ENCODE results near the gene SOX6.

SOX6 gene

GRCh38 chr11:16191868-16192240 lies 164.5 kb downstream of the SOX6 start:
- TF ChIP-seq CTCF (IDR thresholded peaks at IDR 0.05): no peak
- no peaks in the 10 kb centered on the region for H3K27me3 Mint-ChIP-seq (ENCODE audit: low read depth, poor library complexity)
- peak; percentile 45 for DNase-seq
- peak overlapping the region; percentile 64 for H3K4me3 Mint-ChIP-seq
- peak overlapping the region; percentile 93 for H3K27ac Mint-ChIP-seq
- no peaks in the 10 kb centered on the region for H3K9me3 Mint-ChIP-seq
- H3K4me1 Mint-ChIP-seq: peaks cover 53% of the 10 kb centered on the region
- no peaks in the 10 kb centered on the region for H3K36me3 Mint-ChIP-seq (ENCODE audit: low read depth)

GRCh38 chr11:16191212-16191867 lies 165.0 kb downstream of the SOX6 start:
- Mint-ChIP-seq H3K27me3 (ENCODE audit: low read depth, poor library complexity) (no peaks in the 10 kb centered on the region), H3K4me3 (peak overlapping the region; percentile 64), H3K4me1 (peaks cover 53% of the 10 kb centered on the region), H3K27ac (peak overlapping the region; percentile 93), H3K9me3 (no peaks in the 10 kb centered on the region), H3K36me3 (ENCODE audit: low read depth) (no peaks in the 10 kb centered on the region)
- no peak for DNase-seq
- TF ChIP-seq CTCF (IDR thresholded peaks at IDR 0.05): no peak

GRCh38 chr11:16186680-16187079 lies 169.7 kb downstream of the SOX6 start:
- Mint-ChIP-seq H3K36me3 (ENCODE audit: low read depth) (no peaks in the 10 kb centered on the region), H3K4me1 (peaks cover 17% of the 10 kb centered on the region), H3K27ac (no peak overlapping the region), H3K9me3 (no peaks in the 10 kb centered on the region), H3K27me3 (ENCODE audit: low read depth, poor library complexity) (no peaks in the 10 kb centered on the region), H3K4me3 (no peak overlapping the region)
- no peak for TF ChIP-seq CTCF (IDR thresholded peaks at IDR 0.05)
- DNase-seq: no peak

- Mint-ChIP-seq H3K27me3 (ENCODE audit: low read depth, poor library complexity) (no peaks in the 10 kb centered on the region), H3K4me1 (peaks cover 5% of the 10 kb centered on the region), H3K9me3 (no peaks in the 10 kb centered on the region), H3K36me3 (ENCODE audit: low read depth) (no peaks in the 10 kb centered on the region), H3K27ac (no peak overlapping the region), H3K4me3 (no peak overlapping the region)
- no peak for DNase-seq
- TF ChIP-seq CTCF (IDR thresholded peaks at IDR 0.05): no peak
Observed at GRCh38 chr11:16185042-16185441, 171.3 kb downstream of the SOX6 start.

- Mint-ChIP-seq H3K9me3 (no peaks in the 10 kb centered on the region), H3K4me3 (no peak overlapping the region), H3K36me3 (ENCODE audit: low read depth) (no peaks in the 10 kb centered on the region), H3K27ac (no peak overlapping the region), H3K27me3 (ENCODE audit: low read depth, poor library complexity) (no peaks in the 10 kb centered on the region), H3K4me1 (peaks cover 8% of the 10 kb centered on the region)
- DNase-seq: no peak
- no peak for TF ChIP-seq CTCF (IDR thresholded peaks at IDR 0.05)
Observed at GRCh38 chr11:16184588-16184987, 171.8 kb downstream of the SOX6 start.

- no peak for TF ChIP-seq CTCF (IDR thresholded peaks at IDR 0.05)
- no peaks in the 10 kb centered on the region for H3K36me3 Mint-ChIP-seq (ENCODE audit: low read depth)
- no peak overlapping the region for H3K4me3 Mint-ChIP-seq
- peaks cover 21% of the 10 kb centered on the region for H3K4me1 Mint-ChIP-seq
- H3K27me3 Mint-ChIP-seq (ENCODE audit: low read depth, poor library complexity): no peaks in the 10 kb centered on the region
- no peak overlapping the region for H3K27ac Mint-ChIP-seq
- DNase-seq: no peak
- H3K9me3 Mint-ChIP-seq: no peaks in the 10 kb centered on the region
Observed at GRCh38 chr11:16182553-16182952, 173.8 kb downstream of the SOX6 start.

Data from nephron progenitor cell (in vitro differentiated cells).